GM19193 (cell line): ENCODE data around the gene FCRL2.

Experiments
- POLR2A ChIP-seq: IDR thresholded peaks from 4 replicates; pipeline ENCODE4 v1.6.1; 2011; ENCODE audit not compliant: insufficient read depth, insufficient read length; ENCODE audit errors: extremely low read depth

FCRL2 gene

DNA sequence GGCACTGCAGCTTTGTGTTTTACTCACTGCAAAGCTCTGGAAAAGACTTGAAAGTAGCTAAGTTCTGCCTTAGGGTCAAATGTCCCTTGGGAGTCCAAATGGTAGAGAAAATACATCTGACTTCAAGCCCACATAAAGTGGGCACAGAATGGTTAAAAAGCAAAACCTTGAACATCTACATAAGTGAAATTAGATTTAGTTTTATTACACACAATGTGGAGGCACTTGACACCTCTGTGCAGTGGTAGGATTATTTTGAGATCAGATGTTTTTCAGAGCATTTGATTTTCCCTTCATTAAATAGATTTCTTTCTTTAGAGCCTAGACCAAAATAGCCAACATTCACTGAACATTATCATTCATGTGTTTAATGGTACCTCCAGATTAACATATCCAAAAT, 65.1 kb downstream of the FCRL2 start:
- TF ChIP-seq POLR2A: no peak

DNA sequence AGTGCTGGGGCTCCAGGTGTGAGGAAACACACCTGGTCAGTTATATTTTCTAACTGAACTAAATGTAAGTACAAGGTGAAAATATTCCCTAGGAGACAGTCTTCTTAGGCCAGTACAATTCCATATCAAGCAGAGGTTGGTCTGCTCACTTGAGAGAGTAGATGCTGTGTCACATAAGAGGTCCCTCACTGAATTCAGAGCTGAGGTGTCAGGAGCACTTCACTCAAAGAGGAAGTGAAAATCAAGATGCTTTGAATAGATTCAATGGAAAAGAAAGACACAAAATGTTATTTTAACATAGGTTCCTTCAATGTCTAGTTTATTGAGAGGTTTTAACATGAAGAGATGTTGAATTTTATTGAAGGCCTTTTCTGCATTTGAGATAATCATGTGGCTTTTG, 72.1 kb downstream of the FCRL2 start:
- TF ChIP-seq POLR2A: no peak

DNA sequence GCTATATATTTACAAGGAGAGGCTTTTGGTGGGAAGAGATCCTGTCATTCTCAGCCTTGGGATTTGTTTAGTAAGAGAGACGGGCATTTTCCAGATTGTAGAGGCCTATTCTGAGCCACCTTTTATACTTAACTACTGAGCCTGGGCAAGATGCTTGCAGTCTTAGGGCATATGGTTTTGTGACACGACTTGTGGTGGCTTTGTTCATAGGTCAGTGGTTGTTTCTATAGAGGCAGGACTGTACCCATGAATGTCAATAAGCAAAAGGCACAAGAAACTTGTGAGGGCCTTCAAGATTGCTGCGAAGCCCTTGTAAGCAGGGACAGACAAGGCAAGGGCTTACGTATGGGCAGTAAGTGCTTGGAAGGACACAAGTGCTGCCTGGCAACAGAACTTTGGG, 73.0 kb downstream of the FCRL2 start:
- TF ChIP-seq POLR2A: no peak

DNA sequence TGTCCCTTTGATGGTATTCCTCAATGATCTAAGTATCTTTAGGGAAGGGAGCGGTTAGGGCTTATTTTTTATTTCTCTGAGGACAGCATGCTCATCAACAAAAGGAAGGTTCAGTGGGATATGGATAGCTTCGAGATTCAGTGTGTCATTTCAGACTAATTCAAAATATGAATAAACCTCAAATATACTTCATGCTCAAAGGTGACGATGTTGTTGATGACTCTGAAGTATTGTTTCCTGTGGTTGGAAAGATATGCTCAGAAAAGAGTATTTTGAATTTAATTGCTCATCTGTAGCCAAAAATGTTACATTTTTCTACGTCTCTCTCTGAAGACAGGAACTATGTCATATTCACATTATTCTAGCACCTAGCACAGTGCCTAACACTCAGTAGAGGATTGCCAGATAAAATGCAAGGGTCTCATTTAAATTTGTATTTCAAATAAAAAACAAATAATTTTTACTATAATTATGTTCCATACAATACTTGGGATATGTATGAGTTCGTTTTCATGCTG, 74.6 kb downstream of the FCRL2 start:
- TF ChIP-seq POLR2A: no peak

DNA sequence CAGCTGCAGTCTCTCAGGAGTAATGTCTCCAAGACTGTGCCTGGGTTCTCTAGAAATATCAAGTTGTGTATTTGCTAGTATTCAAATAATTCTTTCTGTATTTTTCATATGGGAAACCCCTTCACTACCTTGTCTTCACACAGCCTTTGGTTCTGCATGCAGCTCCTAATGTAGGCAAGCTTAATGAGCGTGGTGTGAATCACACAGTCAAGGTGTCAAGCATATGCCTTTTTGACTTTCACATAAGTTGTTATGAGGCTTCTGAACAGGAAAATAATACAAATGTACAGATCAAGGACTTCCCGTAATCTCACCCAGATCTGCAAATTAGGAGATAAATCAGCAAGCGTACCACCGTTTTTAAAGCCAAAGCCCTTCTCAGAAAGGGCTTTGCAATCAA, 76.2 kb downstream of the FCRL2 start, which contains the start of gene FCRL3:
TSS of gene FCRL3 (minus strand) at position 38 of the 400 bp plus-strand sequence. CDS start 280 bp downstream, outside the sequence.
- TF ChIP-seq POLR2A: no peak

DNA sequence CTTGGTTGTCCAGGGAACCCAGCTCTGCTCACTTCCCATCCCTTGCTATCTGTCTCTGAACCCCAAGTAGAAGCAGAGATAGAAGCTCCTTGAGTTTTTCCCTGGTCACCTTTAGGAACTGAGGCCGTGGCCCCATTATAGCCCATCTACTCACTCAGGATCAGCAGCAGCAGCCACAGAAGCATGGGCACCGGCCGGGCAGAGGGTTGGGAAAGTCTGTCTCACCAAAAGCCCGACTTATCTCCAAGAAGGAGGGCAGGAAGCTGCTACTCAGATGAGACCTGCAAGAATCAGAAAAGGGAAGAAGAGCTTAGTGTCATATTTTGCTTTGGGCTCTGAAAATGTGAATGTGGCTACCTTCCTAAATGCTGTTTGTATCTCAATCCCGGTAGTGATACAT, 76.6 kb downstream of the FCRL2 start:
- no peak for TF ChIP-seq POLR2A

DNA sequence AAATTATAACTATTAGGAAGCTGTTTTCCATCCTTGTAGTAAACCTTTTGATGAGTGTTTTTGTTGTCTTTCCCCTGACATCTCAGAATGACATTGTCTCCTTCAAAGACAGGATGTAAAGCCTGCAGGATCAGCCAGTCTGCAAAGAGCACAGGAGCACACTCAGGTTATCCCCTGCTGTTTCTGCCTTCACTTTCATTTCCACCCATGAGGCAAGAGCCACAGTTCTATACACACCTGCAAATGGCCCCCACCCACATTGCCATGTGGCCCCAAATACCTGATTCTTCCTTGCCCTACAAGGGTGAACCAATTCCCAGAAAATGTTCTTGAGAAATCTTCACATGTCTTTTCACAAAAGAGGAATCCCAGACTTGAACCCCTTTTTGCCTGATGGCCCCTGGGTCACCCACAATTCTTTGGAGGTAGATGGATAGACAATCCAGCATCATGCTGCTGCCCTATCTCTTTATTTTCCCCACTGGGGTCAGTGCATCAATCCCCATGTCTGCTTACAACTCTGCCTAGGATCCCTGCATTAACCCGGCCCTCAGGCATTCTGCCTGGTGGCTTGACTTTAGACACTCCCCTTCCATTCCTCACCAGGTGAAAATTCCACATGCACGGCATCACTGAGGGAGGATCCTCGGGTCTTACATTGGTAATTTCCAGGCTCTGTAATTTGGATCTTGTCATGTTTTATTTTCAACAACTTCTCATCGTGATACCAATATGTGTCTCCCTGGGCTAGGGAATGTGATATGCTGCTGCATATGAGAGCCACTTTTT, 79.0 kb downstream of the FCRL2 start:
- TF ChIP-seq POLR2A: no peak

DNA sequence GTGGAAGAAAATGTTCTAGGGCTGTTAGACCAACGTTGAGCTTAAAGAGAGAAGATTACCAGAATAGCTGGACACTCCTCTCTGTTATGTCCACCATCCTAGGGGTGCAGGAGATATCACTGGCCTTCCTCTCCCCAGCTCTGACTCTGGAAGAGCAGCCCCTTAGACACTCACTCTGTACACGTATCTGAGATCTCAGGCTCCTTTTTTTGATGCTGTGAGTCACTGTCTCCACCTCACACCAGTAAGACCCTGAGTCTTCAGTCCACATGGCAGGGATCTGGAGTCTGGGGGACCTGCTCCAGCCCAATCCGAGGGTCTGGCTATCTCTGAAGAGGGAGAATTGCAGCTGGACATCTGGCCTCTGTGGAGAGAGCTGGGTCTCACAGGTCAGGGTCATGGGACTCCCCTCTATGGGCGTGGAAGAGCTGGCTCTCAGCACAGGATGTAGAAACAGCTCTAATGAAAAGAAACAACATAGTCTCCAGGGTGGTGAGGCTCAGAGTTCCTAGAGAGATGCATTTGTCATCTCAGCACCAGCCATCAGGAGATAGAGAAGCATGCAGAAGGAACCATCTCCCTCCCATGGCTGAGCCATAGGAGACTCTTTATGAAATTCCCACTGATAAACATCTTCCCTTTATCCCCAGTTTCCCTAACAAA, 79.8 kb downstream of the FCRL2 start:
- TF ChIP-seq POLR2A: no peak
